Measurements from ENCODE around the gene CD33.

CD33 gene

GRCh38 chr19:51242881-51243630 lies 18.2 kb downstream of the CD33 start:
- Histone ChIP-seq H2AFZ (ENCODE audit: low read depth, low read length) (no peak overlapping the region), H3K9me3 (ENCODE audit: control insufficient read depth, low read length) (no peaks in the 10 kb centered on the region), H3K14ac (ENCODE audit: low read length in 2 of 2) (no peak overlapping the region), H3K9ac (ENCODE audit: low read length) (no peak overlapping the region), H3K4me3 (ENCODE audit: insufficient read depth in 1 of 2, low read depth in 1 of 2, low read length in 2 of 2) (no peak overlapping the region), H4K8ac (ENCODE audit: low read length) (no peak overlapping the region), H2AK5ac (ENCODE audit: low read length, severe bottlenecking) (no peak overlapping the region), H3K27me3 (ENCODE audit: control insufficient read depth in 1 of 2, insufficient read depth in 1 of 2, low read length in 2 of 2) (peaks cover 0 to 7% of the 10 kb centered on the region in 2 experiments), H2BK12ac (ENCODE audit: low read length in 2 of 2) (no peak overlapping the region), H3K79me1 (replicated peaks; ENCODE audit: low read length, poor library complexity, severe bottlenecking) (no peaks in the 10 kb centered on the region), H3K4me2 (ENCODE audit: low read length, poor library complexity, severe bottlenecking) (no peak overlapping the region), H4K91ac (ENCODE audit: low read length) (no peak overlapping the region), H3K18ac (ENCODE audit: low read depth in 1 of 2, low read length in 2 of 2) (no peak overlapping the region), H2BK15ac (ENCODE audit: low read depth, poor library complexity, severe bottlenecking) (no peak overlapping the region), H3K36me3 (ENCODE audit: control insufficient read depth in 1 of 2, insufficient read depth in 2 of 2, low read depth in 1 of 2, low read length in 2 of 2) (no peaks in the 10 kb centered on the region), H3K4ac (ENCODE audit: low read depth in 1 of 2, low read length in 2 of 2) (no peak overlapping the region), H3K4me1 (ENCODE audit: control insufficient read depth, insufficient read depth, low read depth, low read length) (no peaks in the 10 kb centered on the region), H2BK5ac (ENCODE audit: low read depth, low read length, poor library complexity, severe bottlenecking) (no peak overlapping the region), H3K27ac (ENCODE audit: low read length, poor library complexity, severe bottlenecking) (no peak overlapping the region), H2BK120ac (ENCODE audit: low read depth, low read length) (no peak overlapping the region), H3K23ac (ENCODE audit: low read length in 2 of 2) (no peak overlapping the region)
- WGBS, result 60% methylated on average over 8 of the region's 8 CpGs
- no peak for DNase-seq

- Histone ChIP-seq H4K8ac (ENCODE audit: low read length) (no peak overlapping the region), H3K4me3 (ENCODE audit: insufficient read depth in 1 of 2, low read depth in 1 of 2, low read length in 2 of 2) (no peak overlapping the region), H3K27ac (ENCODE audit: low read length, poor library complexity, severe bottlenecking) (no peak overlapping the region), H3K4me2 (ENCODE audit: low read length, poor library complexity, severe bottlenecking) (no peak overlapping the region), H3K18ac (ENCODE audit: low read depth in 1 of 2, low read length in 2 of 2) (no peak overlapping the region), H2BK5ac (ENCODE audit: low read depth, low read length, poor library complexity, severe bottlenecking) (no peak overlapping the region), H2BK15ac (ENCODE audit: low read depth, poor library complexity, severe bottlenecking) (no peak overlapping the region), H2AFZ (ENCODE audit: low read depth, low read length) (no peak overlapping the region), H2BK12ac (ENCODE audit: low read length in 2 of 2) (no peak overlapping the region), H4K91ac (ENCODE audit: low read length) (no peak overlapping the region), H3K9me3 (ENCODE audit: control insufficient read depth, low read length) (peaks cover 4% of the 10 kb centered on the region), H3K23ac (ENCODE audit: low read length in 2 of 2) (no peak overlapping the region), H3K36me3 (ENCODE audit: control insufficient read depth in 1 of 2, insufficient read depth in 2 of 2, low read depth in 1 of 2, low read length in 2 of 2) (no peaks in the 10 kb centered on the region), H2BK120ac (ENCODE audit: low read depth, low read length) (no peak overlapping the region), H3K9ac (ENCODE audit: low read length) (no peak overlapping the region), H2AK5ac (ENCODE audit: low read length, severe bottlenecking) (no peak overlapping the region), H3K27me3 (ENCODE audit: control insufficient read depth in 1 of 2, insufficient read depth in 1 of 2, low read length in 2 of 2) (no peaks in the 10 kb centered on the region), H3K4me1 (ENCODE audit: control insufficient read depth, insufficient read depth, low read depth, low read length) (no peaks in the 10 kb centered on the region), H3K79me1 (replicated peaks; ENCODE audit: low read length, poor library complexity, severe bottlenecking) (no peaks in the 10 kb centered on the region), H3K4ac (ENCODE audit: low read depth in 1 of 2, low read length in 2 of 2) (no peak overlapping the region), H3K14ac (ENCODE audit: low read length in 2 of 2) (no peak overlapping the region)
- 70% methylated on average over 3 of the region's 5 CpGs for WGBS
- no peak for DNase-seq
These were observed 21.3 kb downstream of the CD33 start for GRCh38 chr19:51246164-51246552.

GRCh38 chr19:51247972-51248590 lies 23.2 kb downstream of the CD33 start:
- H3K4me3 ChIP-seq (ENCODE audit: insufficient read depth in 1 of 2, low read depth in 1 of 2, low read length in 2 of 2), result no peak overlapping the region
- no peak overlapping the region for H2BK120ac ChIP-seq (ENCODE audit: low read depth, low read length)
- no peak overlapping the region for H2BK12ac ChIP-seq (ENCODE audit: low read length in 2 of 2)
- peaks cover 4% of the 10 kb centered on the region for H3K9me3 ChIP-seq (ENCODE audit: control insufficient read depth, low read length)
- H2BK15ac ChIP-seq (ENCODE audit: low read depth, poor library complexity, severe bottlenecking), result no peak overlapping the region
- H4K91ac ChIP-seq (ENCODE audit: low read length), result no peak overlapping the region
- no peaks in the 10 kb centered on the region for H3K79me1 ChIP-seq (replicated peaks; ENCODE audit: low read length, poor library complexity, severe bottlenecking)
- H3K4me1 ChIP-seq (ENCODE audit: control insufficient read depth, insufficient read depth, low read depth, low read length), result no peaks in the 10 kb centered on the region
- H3K9ac ChIP-seq (ENCODE audit: low read length), result no peak overlapping the region
- no peak overlapping the region for H2BK5ac ChIP-seq (ENCODE audit: low read depth, low read length, poor library complexity, severe bottlenecking)
- no peak overlapping the region for H2AFZ ChIP-seq (ENCODE audit: low read depth, low read length)
- no peak overlapping the region for H4K8ac ChIP-seq (ENCODE audit: low read length)
- H2AK5ac ChIP-seq (ENCODE audit: low read length, severe bottlenecking), result no peak overlapping the region
- DNase-seq, result no peak
- H3K4me2 ChIP-seq (ENCODE audit: low read length, poor library complexity, severe bottlenecking), result no peak overlapping the region
- H3K27ac ChIP-seq (ENCODE audit: low read length, poor library complexity, severe bottlenecking), result no peak overlapping the region
- no peak overlapping the region for H3K4ac ChIP-seq (ENCODE audit: low read depth in 1 of 2, low read length in 2 of 2)
- H3K23ac ChIP-seq (ENCODE audit: low read length in 2 of 2), result no peak overlapping the region
- 68% methylated on average over 7 of the region's 7 CpGs for WGBS
- no peaks in the 10 kb centered on the region for H3K36me3 ChIP-seq (ENCODE audit: control insufficient read depth in 1 of 2, insufficient read depth in 2 of 2, low read depth in 1 of 2, low read length in 2 of 2)
- no peak overlapping the region for H3K14ac ChIP-seq (ENCODE audit: low read length in 2 of 2)
- H3K27me3 ChIP-seq (ENCODE audit: control insufficient read depth in 1 of 2, insufficient read depth in 1 of 2, low read length in 2 of 2), result no peaks in the 10 kb centered on the region
- no peak overlapping the region for H3K18ac ChIP-seq (ENCODE audit: low read depth in 1 of 2, low read length in 2 of 2)

- no peak within 1 kb of the TSS for H3K27ac ChIP-seq (ENCODE audit: low read length, poor library complexity, severe bottlenecking)
- H2BK12ac ChIP-seq (ENCODE audit: low read length in 2 of 2), result no peak within 1 kb of the TSS
- no peaks in the 10 kb centered on the region for H3K4me1 ChIP-seq (ENCODE audit: control insufficient read depth, insufficient read depth, low read depth, low read length)
- no peaks in the 10 kb centered on the region for H3K79me1 ChIP-seq (replicated peaks; ENCODE audit: low read length, poor library complexity, severe bottlenecking)
- H2BK120ac ChIP-seq (ENCODE audit: low read depth, low read length), result no peak within 1 kb of the TSS
- H3K9me3 ChIP-seq (ENCODE audit: control insufficient read depth, low read length), result peaks cover 4% of the 10 kb centered on the region
- no peak within 1 kb of the TSS for H3K18ac ChIP-seq (ENCODE audit: low read depth in 1 of 2, low read length in 2 of 2)
- no peak within 1 kb of the TSS for H2BK5ac ChIP-seq (ENCODE audit: low read depth, low read length, poor library complexity, severe bottlenecking)
- no peak for DNase-seq
- no peaks in the 10 kb centered on the region for H3K27me3 ChIP-seq (ENCODE audit: control insufficient read depth in 1 of 2, insufficient read depth in 1 of 2, low read length in 2 of 2)
- H2AFZ ChIP-seq (ENCODE audit: low read depth, low read length), result no peak within 1 kb of the TSS
- H4K91ac ChIP-seq (ENCODE audit: low read length), result no peak within 1 kb of the TSS
- no peak within 1 kb of the TSS for H2AK5ac ChIP-seq (ENCODE audit: low read length, severe bottlenecking)
- H4K8ac ChIP-seq (ENCODE audit: low read length), result no peak within 1 kb of the TSS
- no peak within 1 kb of the TSS for H3K14ac ChIP-seq (ENCODE audit: low read length in 2 of 2)
- H3K9ac ChIP-seq (ENCODE audit: low read length), result no peak within 1 kb of the TSS
- no peaks in the 10 kb centered on the region for H3K36me3 ChIP-seq (ENCODE audit: control insufficient read depth in 1 of 2, insufficient read depth in 2 of 2, low read depth in 1 of 2, low read length in 2 of 2)
- no peak within 1 kb of the TSS for H3K4ac ChIP-seq (ENCODE audit: low read depth in 1 of 2, low read length in 2 of 2)
- no peak within 1 kb of the TSS for H3K4me3 ChIP-seq (ENCODE audit: insufficient read depth in 1 of 2, low read depth in 1 of 2, low read length in 2 of 2)
- no peak within 1 kb of the TSS for H2BK15ac ChIP-seq (ENCODE audit: low read depth, poor library complexity, severe bottlenecking)
- no peak within 1 kb of the TSS for H3K4me2 ChIP-seq (ENCODE audit: low read length, poor library complexity, severe bottlenecking)
- 90% methylated on average over 23 of the region's 23 CpGs for WGBS
- H3K23ac ChIP-seq (ENCODE audit: low read length in 2 of 2), result no peak within 1 kb of the TSS
These were observed 26.0 kb downstream of the CD33 start, which contains the start of gene SIGLECL1 for GRCh38 chr19:51250786-51251467. Gene SIGLECL1, plus strand, starts transcription at chr19:51251080. Its CDS starts 12,993 bp downstream, at chr19:51264073.
